SHP77 (cell line): ENCODE results near the gene MGAT5.

Experiments used
- DNase-seq, 2 experiments: peaks; one replicate each; lab custom pipeline; 2025; lab: John Stamatoyannopoulos, UW

The MGAT5 gene

DNA sequence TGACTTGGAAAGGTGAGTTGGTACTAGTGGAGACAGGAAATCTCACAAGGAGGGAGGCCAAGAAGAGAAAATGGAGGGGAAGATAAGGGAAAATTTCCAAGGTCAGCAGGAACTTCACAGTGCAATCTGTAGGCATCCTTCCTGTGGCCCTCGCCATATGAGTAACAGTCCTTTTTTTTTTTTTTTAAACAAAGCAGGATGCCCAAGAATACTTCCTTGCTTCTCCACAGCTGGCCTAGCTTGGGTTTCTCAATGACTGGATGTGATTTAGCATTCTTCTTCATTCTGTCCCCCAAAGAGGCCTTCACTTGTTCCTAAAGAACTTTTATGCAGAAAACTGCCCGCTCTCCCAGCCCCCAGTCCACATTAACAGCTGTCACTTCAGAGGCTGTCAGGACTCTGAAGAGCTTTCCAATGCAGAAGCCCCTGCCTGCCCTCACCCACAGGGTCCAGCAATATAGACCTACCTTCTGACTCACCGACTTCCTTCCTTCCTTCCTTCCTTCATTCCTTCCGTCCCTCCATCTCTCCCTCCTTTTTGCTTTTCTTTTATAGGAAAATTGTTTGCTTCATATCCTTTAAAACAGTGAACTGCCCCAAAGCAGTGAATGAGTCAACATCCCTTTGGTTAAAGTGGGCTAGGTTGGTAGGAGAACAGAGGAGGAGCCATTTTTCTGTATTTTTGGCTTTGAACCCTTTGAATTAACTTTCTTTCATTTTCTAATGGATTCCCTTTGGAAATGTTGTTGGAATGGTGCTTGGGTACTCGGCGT is 172.0 kb downstream of the MGAT5 start:
- DNase-seq: no peak

GRCh38 chr2:134426721-134427120 is 172.8 kb downstream of the MGAT5 start:
- no peak for DNase-seq

- no peak for DNase-seq
Observed at GRCh38 chr2:134429886-134430285, 176.0 kb downstream of the MGAT5 start.

- DNase-seq: no peak
Observed at GRCh38 chr2:134431838-134432434, 178.1 kb downstream of the MGAT5 start.

DNA sequence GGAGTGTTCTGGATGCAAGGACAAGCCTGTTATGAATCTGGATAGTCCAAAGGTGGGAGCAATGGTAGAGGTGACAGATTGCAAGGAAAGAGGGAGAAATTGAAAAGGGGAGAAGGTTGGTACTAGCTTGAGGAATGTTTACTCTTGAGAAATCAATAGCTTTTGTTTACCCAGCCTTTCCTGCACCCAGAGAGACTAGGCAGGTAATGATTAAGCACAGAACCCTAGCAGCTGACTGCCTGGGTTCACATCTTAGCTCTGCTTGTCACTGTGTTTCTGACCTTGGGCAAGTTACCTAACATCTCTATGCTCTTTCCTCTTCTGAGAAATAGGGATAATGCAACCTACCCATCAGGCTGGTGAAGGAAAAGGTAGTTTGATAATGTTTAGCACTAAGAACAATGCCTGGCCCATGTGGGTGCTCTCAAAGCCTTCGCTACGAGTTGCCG is 178.6 kb downstream of the MGAT5 start:
- no peak for DNase-seq

- no peak for DNase-seq
Observed at GRCh38 chr2:134433469-134433868, 179.6 kb downstream of the MGAT5 start.

GRCh38 chr2:134433979-134434378 is 180.1 kb downstream of the MGAT5 start:
- no peak for DNase-seq

- DNase-seq: no peak
Observed at GRCh38 chr2:134435505-134435904, 181.6 kb downstream of the MGAT5 start.

DNA sequence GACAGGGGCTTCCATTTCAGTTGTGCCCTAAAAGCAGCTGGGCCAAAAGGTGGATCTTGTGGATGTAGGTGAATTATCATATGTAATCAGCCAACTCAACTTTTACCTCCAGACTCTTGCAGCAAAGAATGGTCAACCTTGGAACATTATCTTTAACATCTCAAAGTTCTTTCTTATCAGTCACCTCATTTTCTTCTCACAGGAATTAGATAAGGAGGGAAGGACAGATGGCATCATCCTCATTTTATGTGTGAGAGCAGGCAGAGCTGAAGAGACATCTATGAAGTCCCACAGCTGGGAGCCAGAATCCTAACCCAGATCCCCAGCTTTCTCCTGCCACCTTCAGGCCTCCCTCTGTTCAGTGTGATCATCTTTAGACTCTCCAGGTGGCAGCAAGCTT is 182.1 kb downstream of the MGAT5 start:
- DNase-seq: no peak

DNA sequence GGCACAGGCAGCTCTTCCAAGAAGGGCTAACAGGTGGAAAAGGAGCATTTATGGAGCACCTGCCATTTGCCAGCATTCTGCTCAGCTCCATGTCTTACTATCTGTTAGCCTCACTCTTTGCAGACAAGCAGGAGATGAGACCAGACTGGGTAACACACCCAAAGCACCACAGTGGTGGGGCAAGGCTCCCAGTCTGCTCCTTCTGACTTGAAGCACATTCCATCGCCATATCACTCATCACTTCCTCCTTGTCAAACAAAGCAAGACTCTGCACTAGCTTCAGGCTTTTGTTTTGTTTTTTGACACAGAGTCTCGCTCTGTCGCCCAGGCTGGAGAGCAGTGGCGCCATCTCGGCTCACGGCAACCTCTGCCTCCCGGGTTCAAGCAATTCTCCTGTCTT is 182.8 kb downstream of the MGAT5 start:
- no peak for DNase-seq

DNA sequence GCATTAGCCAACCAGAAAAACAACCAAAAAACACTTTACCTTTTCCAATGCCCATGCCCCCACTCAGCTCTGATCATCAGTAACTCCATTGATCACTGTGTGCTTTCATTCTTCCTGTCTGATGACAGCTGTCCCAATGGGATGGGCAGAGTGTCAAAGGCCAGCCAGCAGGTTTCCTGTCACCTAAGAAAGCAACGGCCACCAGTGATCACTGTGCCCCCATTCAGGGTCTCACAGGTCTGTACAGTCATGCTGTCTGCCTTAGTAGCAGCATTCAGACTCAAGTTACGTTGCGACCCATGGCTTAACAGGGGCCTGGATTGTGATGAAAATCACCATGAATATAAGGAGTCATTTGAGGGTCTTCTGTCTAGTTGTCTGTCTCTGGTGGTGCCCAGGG is 184.5 kb downstream of the MGAT5 start:
- DNase-seq: no peak

DNA sequence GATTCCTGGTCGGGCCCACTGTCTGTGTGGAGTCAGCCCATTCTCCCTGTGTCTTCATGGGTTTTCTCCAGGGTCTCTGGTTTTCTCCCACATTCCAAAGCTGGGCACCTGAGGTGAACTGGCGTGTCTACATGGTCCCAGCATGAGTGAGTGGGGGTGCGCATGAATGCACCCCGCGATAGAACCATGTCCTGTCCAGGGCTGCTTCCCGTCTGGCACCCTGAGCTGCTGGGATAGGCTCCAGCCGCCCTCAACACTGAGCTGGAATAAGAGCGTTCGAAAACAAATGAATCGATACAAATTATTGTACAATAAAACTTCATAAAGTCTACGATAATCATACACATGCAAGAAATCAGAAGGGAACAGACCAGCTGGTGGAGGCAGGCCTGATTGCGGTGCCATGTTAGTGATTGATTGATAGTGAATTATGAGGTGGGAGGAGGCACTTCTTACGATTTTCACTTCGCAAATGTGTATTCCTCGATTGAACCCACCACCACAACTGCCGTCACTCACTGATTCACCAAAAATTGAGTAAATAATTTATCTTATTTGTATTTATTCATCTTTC is 186.6 kb downstream of the MGAT5 start:
- DNase-seq: no peak

- no peak for DNase-seq
Observed at GRCh38 chr2:134441153-134441863, 187.4 kb downstream of the MGAT5 start.

DNA sequence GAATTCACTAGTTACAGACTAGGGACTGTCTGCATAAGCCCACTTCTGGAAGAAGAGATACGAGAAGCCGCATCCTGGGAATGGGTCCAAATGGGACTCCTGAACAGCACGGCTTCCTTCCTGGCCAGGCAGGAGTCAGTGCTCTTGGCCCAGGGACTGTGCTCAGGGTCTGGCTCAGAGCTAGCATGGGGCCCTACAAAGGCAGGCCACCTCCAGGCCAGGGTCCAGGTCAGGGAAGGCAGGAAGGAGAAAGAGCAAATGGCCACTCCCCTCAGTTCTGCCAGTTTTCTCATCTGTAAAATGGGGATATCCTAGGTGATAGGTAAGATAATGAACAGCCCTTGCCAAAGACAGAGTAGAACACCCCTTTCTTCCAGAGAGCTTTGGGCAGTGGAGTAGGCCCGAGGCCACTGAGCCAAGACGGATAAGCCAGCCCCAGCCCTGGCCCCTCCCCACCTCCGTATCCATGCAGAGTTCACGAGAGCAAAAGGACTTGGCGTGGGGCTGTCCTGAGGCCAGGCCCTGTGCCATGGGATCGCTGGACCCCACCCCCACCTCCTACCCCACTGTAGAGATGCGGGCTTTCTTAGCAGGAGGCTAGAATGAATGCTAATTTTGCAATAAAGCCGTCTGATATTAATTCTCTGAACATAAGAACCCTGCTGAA is 190.1 kb downstream of the MGAT5 start:
- no peak for DNase-seq

GRCh38 chr2:134445116-134445515 is 191.2 kb downstream of the MGAT5 start:
- no peak for DNase-seq

- no peak for DNase-seq
Observed at GRCh38 chr2:134445985-134446382, 192.1 kb downstream of the MGAT5 start.

GRCh38 chr2:134446383-134447017 is 192.6 kb downstream of the MGAT5 start:
- DNase-seq: no peak

DNA sequence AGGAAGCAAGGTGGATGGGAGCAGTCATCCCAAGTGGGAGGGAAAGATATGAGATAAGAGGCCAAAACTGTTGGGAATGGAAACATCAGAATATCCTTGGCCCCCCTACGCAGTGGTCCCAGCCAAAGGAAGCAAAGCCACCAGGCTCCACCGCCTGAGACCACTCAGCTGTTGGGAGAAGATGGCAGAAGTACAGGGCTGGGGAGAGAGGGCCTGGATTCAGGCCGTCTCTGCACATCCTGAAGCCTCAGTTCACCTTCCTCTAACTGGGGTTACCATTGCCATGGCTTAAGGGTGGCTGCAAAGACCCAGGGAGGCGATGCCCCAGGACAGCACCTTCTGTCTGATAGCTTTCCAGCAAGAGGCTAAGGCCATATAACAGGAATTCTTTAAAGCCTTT is 193.8 kb downstream of the MGAT5 start:
- DNase-seq: no peak

GRCh38 chr2:134448650-134449049 is 194.8 kb downstream of the MGAT5 start:
- no peak for DNase-seq

DNA sequence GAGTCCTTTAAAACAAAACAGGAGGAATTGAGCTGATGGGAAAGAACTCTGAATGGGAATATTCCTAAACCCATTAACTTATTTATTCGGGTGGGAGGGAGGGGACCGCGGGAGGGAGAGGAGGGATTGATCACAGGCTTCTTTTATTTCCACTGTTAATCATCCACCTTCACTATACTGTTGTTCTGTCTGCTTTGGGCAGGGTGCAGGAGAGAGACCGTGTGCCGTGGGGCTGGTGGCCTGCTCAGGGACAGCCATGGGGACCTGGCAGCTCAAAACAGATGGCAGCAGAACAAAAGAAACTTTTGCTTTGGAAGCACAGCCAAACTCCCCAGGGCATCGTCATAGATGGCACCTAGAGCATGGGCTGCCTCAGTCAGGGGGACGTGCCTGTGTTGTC is 195.3 kb downstream of the MGAT5 start:
- DNase-seq: no peak

- DNase-seq: no peak
Observed at GRCh38 chr2:134449751-134450513, 196.1 kb downstream of the MGAT5 start.
